ENCODE measurements around the gene WWOX. TPM values are rescaled to one million over a fixed set of nuclear protein-coding genes. Genes with fewer than 3 reads are reported as not detected.

Gene WWOX
- total and polyA plus RNA-seq, 2 donors (not counting 3 experiments of a cell fraction or from before 2014, with no cell fraction given): 6.2 to 12.5 TPM

DNA sequence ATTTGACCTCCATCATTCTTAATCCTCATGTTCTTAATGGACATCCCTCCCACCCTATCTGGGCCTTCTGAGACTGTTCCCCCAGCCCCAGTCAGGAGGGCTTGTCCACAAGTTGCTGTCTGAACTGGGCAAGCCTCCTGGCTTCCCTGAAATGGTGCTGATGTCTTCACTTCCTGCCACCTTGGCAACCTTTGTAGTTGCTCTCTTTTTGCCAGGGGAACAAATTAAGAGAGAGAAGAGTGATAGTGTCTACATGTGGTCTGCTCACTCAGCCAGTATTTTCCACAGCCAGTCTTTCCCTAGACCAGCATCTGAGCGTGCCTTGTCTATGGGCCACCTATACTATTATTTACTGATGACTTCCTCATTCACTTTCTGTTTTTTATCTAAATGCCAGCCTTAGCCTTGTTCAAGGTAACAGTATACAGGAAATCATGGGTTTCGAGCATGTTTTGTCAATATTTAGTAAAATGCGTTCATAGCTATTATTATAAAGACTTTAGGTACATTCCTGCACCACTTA, 791.0 kb downstream of the WWOX start:
- TF ChIP-seq FOS (IDR thresholded peaks at IDR 0.05; ENCODE audit: borderline replicate concordance, insufficient read depth, low read length) (no peak), POLR2AphosphoS5 (IDR thresholded peaks at IDR 0.05; ENCODE audit: insufficient read depth, low read depth, low read length) (no peak), MYC (IDR thresholded peaks at IDR 0.05; ENCODE audit: low read depth, low read length) (no peak), POLR2A (IDR thresholded peaks at IDR 0.05; ENCODE audit: low read depth, low read length) (no peak), JUN (IDR thresholded peaks at IDR 0.05; ENCODE audit: borderline replicate concordance, insufficient read depth, insufficient read length, low read depth) (no peak), GATA2 (IDR thresholded peaks at IDR 0.05; ENCODE audit: insufficient read depth, insufficient read length, low read depth, low read length) (no peak), EZH2 (IDR thresholded peaks at IDR 0.05; ENCODE audit: borderline replicate concordance, low read depth, low read length, severe bottlenecking) (no peak)
- TF ChIP-seq, protein P1, sequence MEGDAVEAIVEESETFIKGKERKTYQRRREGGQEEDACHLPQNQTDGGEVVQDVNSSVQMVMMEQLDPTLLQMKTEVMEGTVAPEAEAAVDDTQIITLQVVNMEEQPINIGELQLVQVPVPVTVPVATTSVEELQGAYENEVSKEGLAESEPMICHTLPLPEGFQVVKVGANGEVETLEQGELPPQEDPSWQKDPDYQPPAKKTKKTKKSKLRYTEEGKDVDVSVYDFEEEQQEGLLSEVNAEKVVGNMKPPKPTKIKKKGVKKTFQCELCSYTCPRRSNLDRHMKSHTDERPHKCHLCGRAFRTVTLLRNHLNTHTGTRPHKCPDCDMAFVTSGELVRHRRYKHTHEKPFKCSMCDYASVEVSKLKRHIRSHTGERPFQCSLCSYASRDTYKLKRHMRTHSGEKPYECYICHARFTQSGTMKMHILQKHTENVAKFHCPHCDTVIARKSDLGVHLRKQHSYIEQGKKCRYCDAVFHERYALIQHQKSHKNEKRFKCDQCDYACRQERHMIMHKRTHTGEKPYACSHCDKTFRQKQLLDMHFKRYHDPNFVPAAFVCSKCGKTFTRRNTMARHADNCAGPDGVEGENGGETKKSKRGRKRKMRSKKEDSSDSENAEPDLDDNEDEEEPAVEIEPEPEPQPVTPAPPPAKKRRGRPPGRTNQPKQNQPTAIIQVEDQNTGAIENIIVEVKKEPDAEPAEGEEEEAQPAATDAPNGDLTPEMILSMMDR (IDR thresholded peaks at IDR 0.05; ENCODE audit: extremely low read depth in 1 of 2, insufficient read depth in 1 of 2, low read depth in 1 of 2, low read length in 2 of 2): no peak
- TF ChIP-seq, protein P2, sequence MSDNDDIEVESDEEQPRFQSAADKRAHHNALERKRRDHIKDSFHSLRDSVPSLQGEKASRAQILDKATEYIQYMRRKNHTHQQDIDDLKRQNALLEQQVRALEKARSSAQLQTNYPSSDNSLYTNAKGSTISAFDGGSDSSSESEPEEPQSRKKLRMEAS (IDR thresholded peaks at IDR 0.05; ENCODE audit: insufficient read depth, insufficient read length): no peak
- Histone ChIP-seq H3K27ac (ENCODE audit: insufficient read depth, low read depth, low read length) (no peak overlapping the region), H3K9ac (replicated peaks; ENCODE audit: extremely low read depth, insufficient read depth, low read length) (no peak overlapping the region), H2AFZ (ENCODE audit: low read depth, low read length) (no peak overlapping the region), H3K9me3 (replicated peaks; ENCODE audit: control insufficient read depth, insufficient read depth, low read length) (no peaks in the 10 kb centered on the region), H3K27me3 (ENCODE audit: control insufficient read depth in 2 of 2, insufficient read depth in 2 of 2, low read length in 2 of 2) (no peaks in the 10 kb centered on the region), H4K20me1 (replicated peaks; ENCODE audit: control insufficient read depth, extremely low read depth, insufficient read depth, low read length) (no peaks in the 10 kb centered on the region), H3K4me2 (ENCODE audit: insufficient read depth, low read length) (no peak overlapping the region), H3K4me3 (replicated peaks in 1 of 3; ENCODE audit: insufficient read depth in 1 of 3, low read depth in 1 of 3, low read length in 3 of 3) (no peak overlapping the region), H3K36me3 (ENCODE audit: control insufficient read depth in 2 of 2, extremely low read depth in 1 of 2, insufficient read depth in 2 of 2, low read length in 2 of 2) (no peaks in the 10 kb centered on the region), H3K79me2 (ENCODE audit: control insufficient read depth, insufficient read depth, low read length) (no peaks in the 10 kb centered on the region), H3K4me1 (ENCODE audit: control insufficient read depth, extremely low read depth, insufficient read depth, low read length) (no peaks in the 10 kb centered on the region), H3K9me1 (replicated peaks; ENCODE audit: control insufficient read depth, extremely low read depth, insufficient read depth, low read length) (no peaks in the 10 kb centered on the region)
- POLR2A ChIA-PET: no interaction called here
- CTCF ChIA-PET: no interaction called here
- intact Hi-C loops (cut with micrococcal nuclease) (no loop called here), dilution Hi-C loops (cut with MboI; ENCODE audit: extremely low pct_ligation_motif_present, low sequenced_read_pairs) (no loop called here)
- no peak for DNase-seq (ENCODE audit: low read depth, low spot score)
- no peak for FAIRE-seq
- no TSS peak for BruUV-seq (replicated peaks)
